H1 (cell line): ENCODE data around the gene DUSP9.

Experiments used
- ATF3 ChIP-seq: IDR thresholded peaks from 2 replicates; pipeline ENCODE4 v1.6.1; 2011; ENCODE audit warnings: low read depth, mild to moderate bottlenecking, low read length; ENCODE audit not compliant: insufficient read depth
- CBX5 ChIP-seq: fragments of 300-800, 300-1000 bp; sonication (generic); IDR thresholded peaks from 2 replicates; pipeline ENCODE4 v1.7.1; 2016; ENCODE audit warnings: antibody characterized with exemption, low read length, low read depth
- CREB1 ChIP-seq: IDR thresholded peaks from 2 replicates; pipeline ENCODE4 v1.6.1; 2012; ENCODE audit warnings: inconsistent platforms
- EZH2 ChIP-seq: fragments of 200-600 bp; sonication (generic); IDR thresholded peaks from 2 replicates; pipeline ENCODE4 v1.7.1; 2012; ENCODE audit warnings: low read depth, mild to moderate bottlenecking, moderate library complexity, low read length, inconsistent platforms; ENCODE audit not compliant: severe bottlenecking
- FOSL1 ChIP-seq: IDR thresholded peaks from 2 replicates; pipeline ENCODE4 v1.6.1; 2011; ENCODE audit warnings: mild to moderate bottlenecking, low read depth, low read length, moderate library complexity; ENCODE audit not compliant: insufficient read depth
- HDAC2 ChIP-seq, 2 experiments: fragments of 300-600 bp in 1 of 2; sonication (generic) in 1 of 2; IDR thresholded peaks; 2 replicates each; pipeline ENCODE4 v1.6.1; 2011 to 2012; ENCODE audit warnings: low read depth in 2 of 2, low read length in 2 of 2, mild to moderate bottlenecking in 2 of 2, moderate library complexity in 2 of 2, borderline replicate concordance in 1 of 2, inconsistent platforms in 1 of 2
- POLR2A ChIP-seq, 2 experiments: IDR thresholded peaks; 1 replicate in 1 of 2; 2 replicates in 1 of 2; pipeline ENCODE4 v1.6.1; 2011; ENCODE audit warnings: low read depth in 2 of 2, low read length in 2 of 2, mild to moderate bottlenecking in 2 of 2; ENCODE audit errors: control extremely low read depth in 1 of 2
- POLR2AphosphoS5 ChIP-seq: IDR thresholded peaks from 2 replicates; pipeline ENCODE4 v1.6.1; 2011; ENCODE audit warnings: low read depth, low read length
- RFX5 ChIP-seq: IDR thresholded peaks from 2 replicates; pipeline ENCODE4 v1.6.1; 2011; ENCODE audit warnings: low read depth, low read length, improper control_type of control experiment, borderline replicate concordance
- TAF1 ChIP-seq: IDR thresholded peaks from 2 replicates; pipeline ENCODE4 v1.6.1; 2011; ENCODE audit warnings: mild to moderate bottlenecking, low read depth, low read length
- TCF12 ChIP-seq: IDR thresholded peaks from 2 replicates; pipeline ENCODE4 v1.6.1; 2011; ENCODE audit warnings: low read depth, mild to moderate bottlenecking, low read length
- TEAD4 ChIP-seq: IDR thresholded peaks from 2 replicates; pipeline ENCODE4 v1.6.1; 2012; ENCODE audit warnings: low read depth, low read length, inconsistent platforms, mixed read lengths
- TF ChIP-seq, protein P1 (sequence below), 3 experiments: IDR thresholded peaks; 1 replicate in 2 of 3; 2 replicates in 1 of 3; pipeline versions ENCODE4 v1.5.1 to v1.6.1; 2011; ENCODE audit warnings: low read length in 3 of 3, mild to moderate bottlenecking in 3 of 3, inconsistent platforms in 2 of 3, low read depth in 1 of 3, moderate library complexity in 1 of 3; ENCODE audit not compliant: insufficient read depth in 1 of 3; ENCODE audit errors: control extremely low read depth in 1 of 3
- TF ChIP-seq, protein P2 (sequence below): IDR thresholded peaks from 2 replicates; pipeline ENCODE4 v1.6.1; 2011; ENCODE audit warnings: low read length, improper control_type of control experiment

DNA sequence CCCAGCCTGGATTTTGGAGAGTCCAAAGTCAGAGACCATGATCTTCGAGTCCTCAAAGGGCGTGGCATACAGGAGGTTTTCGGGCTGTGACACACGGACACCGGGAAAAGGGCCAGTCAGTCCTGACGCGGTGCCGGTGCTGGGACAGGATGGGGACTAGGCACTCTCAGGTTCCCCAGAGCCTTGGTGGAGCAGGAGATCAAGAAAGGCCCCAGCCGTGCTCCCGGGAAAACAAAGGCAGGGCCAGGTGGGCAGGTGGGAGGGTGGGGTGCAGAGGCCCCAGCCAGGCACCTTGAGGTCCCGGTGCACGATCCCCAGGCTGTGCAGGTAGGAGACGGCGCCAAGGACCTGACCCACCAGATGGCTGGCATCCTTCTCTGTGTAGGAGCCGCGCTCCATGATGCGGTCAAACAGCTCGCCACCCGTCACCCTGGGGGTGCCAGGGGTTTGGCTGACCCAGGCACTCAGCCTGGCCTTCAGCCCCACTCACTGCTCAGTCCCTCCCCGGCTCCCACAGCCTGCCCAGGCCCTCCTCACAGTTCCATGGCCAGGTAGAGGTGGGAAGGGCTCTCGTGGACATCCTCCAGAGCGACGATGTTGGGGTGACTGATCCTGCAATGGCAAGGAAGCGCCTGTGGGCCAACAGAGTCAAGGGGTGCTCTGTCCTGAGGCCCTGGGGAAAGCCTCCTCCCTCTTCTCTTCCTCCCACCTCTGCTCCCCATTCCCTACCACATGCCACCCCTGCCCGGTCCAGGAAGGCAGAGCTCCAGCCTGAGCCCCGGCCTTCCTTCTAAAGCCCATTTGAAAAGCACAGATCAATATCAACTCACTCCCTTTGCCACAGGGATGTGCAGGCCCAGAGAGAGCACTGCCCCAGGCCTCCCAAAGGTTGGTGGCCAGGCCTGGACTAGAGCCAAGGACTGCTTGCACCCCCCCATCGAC, 24.9 kb downstream of the DUSP9 start:
- TF ChIP-seq, protein P1, sequence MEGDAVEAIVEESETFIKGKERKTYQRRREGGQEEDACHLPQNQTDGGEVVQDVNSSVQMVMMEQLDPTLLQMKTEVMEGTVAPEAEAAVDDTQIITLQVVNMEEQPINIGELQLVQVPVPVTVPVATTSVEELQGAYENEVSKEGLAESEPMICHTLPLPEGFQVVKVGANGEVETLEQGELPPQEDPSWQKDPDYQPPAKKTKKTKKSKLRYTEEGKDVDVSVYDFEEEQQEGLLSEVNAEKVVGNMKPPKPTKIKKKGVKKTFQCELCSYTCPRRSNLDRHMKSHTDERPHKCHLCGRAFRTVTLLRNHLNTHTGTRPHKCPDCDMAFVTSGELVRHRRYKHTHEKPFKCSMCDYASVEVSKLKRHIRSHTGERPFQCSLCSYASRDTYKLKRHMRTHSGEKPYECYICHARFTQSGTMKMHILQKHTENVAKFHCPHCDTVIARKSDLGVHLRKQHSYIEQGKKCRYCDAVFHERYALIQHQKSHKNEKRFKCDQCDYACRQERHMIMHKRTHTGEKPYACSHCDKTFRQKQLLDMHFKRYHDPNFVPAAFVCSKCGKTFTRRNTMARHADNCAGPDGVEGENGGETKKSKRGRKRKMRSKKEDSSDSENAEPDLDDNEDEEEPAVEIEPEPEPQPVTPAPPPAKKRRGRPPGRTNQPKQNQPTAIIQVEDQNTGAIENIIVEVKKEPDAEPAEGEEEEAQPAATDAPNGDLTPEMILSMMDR (IDR thresholded peaks at IDR 0.05; ENCODE audit: control extremely low read depth in 1 of 3, insufficient read depth in 1 of 3, low read depth in 1 of 3, low read length in 3 of 3), result no peak
- TF ChIP-seq CREB1 (no peak), POLR2A (IDR thresholded peaks at IDR 0.05; ENCODE audit: control extremely low read depth in 1 of 2, low read depth in 2 of 2, low read length in 2 of 2) (no peak), TCF12 (no peak), ATF3 (no peak), RFX5 (no peak), HDAC2 (IDR thresholded peaks at IDR 0.05; ENCODE audit: borderline replicate concordance in 1 of 2, low read depth in 2 of 2, low read length in 2 of 2) (no peak), TAF1 (no peak), EZH2 (no peak), POLR2AphosphoS5 (no peak), CBX5 (no peak), TEAD4 (no peak), FOSL1 (no peak)
- TF ChIP-seq, protein P2, sequence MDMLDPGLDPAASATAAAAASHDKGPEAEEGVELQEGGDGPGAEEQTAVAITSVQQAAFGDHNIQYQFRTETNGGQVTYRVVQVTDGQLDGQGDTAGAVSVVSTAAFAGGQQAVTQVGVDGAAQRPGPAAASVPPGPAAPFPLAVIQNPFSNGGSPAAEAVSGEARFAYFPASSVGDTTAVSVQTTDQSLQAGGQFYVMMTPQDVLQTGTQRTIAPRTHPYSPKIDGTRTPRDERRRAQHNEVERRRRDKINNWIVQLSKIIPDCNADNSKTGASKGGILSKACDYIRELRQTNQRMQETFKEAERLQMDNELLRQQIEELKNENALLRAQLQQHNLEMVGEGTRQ, result no peak
